Adrenal gland (tissue), 12 donors: Measurements from ENCODE around the gene ROR1. TPM values are rescaled to one million over a fixed set of nuclear protein-coding genes. Genes with fewer than 3 reads are reported as not detected.

Source experiments
- DNase-seq, 7 donors: peaks; one replicate each; pipeline ENCODE4 v3.0.0-alpha.2; 2019 to 2020
- H3K27ac ChIP-seq, 5 donors: fragments of 200-600 bp; sonication (generic) in 4 of 5; 1 replicate in 3 of 5; 2 replicates in 2 of 5; pipeline versions ENCODE4 v1.5.1 to v1.8.0; 2016 to 2020; ENCODE audit warnings: mild to moderate bottlenecking in 1 of 5
- H3K27me3 ChIP-seq: fragments of 200-600 bp; 2 replicates; pipeline ENCODE4 v1.8.0; 2021
- H3K36me3 ChIP-seq, 2 donors: fragments of 200-600 bp; replicated peaks in 1 of 2; 1 replicate in 1 of 2; 2 replicates in 1 of 2; pipeline versions ENCODE4 v1.5.1 to v1.8.0; 2018 to 2022
- H3K4me1 ChIP-seq, 2 donors: fragments of 200-600 bp; replicated peaks in 1 of 2; 1 replicate in 1 of 2; 2 replicates in 1 of 2; pipeline versions ENCODE4 v1.5.1 to v1.8.0; 2018 to 2021
- H3K4me3 ChIP-seq, 4 donors: fragments of 200-600 bp; sonication (generic) in 3 of 4; one replicate each; pipeline ENCODE4 v1.5.1; 2016 to 2018
- H3K9me3 ChIP-seq, 3 donors: fragments of 200-600 bp; sonication (generic) in 1 of 3; replicated peaks in 1 of 3; 1 replicate in 2 of 3; 2 replicates in 1 of 3; pipeline versions ENCODE4 v1.5.1 to v1.8.0; 2016 to 2021
- CTCF ChIP-seq, 6 experiments: fragments of 450-650 bp in 4 of 6; fragments of 200-600 bp in 2 of 6; sonication (generic) in 1 of 6; IDR thresholded peaks; 1 replicate in 5 of 6; 2 replicates in 1 of 6; pipeline versions ENCODE4 v1.5.1 to v1.8.0; 2016 to 2021; ENCODE audit warnings: antibody characterized with exemption in 6 of 6, mild to moderate bottlenecking in 2 of 6, moderate library complexity in 1 of 6
- POLR2A ChIP-seq, 2 donors: fragments of 450-650 bp; IDR thresholded peaks; one replicate each; pipeline ENCODE4 v1.6.1; 2017; ENCODE audit warnings: antibody characterized with exemption in 2 of 2, mild to moderate bottlenecking in 2 of 2, moderate library complexity in 1 of 2
- WGBS, 4 donors: extraction: QIAGEN DNeasy Blood & Tissue Kit in 2 of 4; methylation state at CpG; one replicate each; pipeline versions ENCODE4 v1.1.5 to v1.1.7; 2013 to 2017; 5-methylcytosine and 5-hydroxymethylcytosine counted together
- intact Hi-C, 2 donors: fragments of 100-400 bp; cut with DNase I; formaldehyde crosslinking; loops; one replicate each; pipeline versions ENCODE4 v1.14.1 to v1.15.0; 2022 to 2023
- polyA plus RNA-seq, 3 donors: library from polyadenylated mRNA; stranded (reverse); fragments of 200-250 nt in 2 of 3; fragments of 350-450 nt in 1 of 3; fragmentation: Illumina TruSeq in 1 of 3; extraction: RNeasy Lipid Tissue Mini Kit (QIAGEN cat#74804) in 1 of 3; gene quantifications; one replicate each; pipeline ENCODE4 v1.2.3, GENCODE V29; 2013 to 2014
- total RNA-seq, 9 donors: library from RNA; depleted of rRNA in 4 of 9; stranded (reverse); fragments of >200 nt in 4 of 9; fragments of 120-200 nt in 1 of 9; fragmentation: NEBNext Ultra II Directional in 1 of 9; extraction: Animal tissue kit (Norgen Biotek cat#: 25700) in 1 of 9; gene quantifications; one replicate each; pipeline versions ENCODE4 v1.1.0 to v1.2.4, GENCODE V29; 2013 to 2023
- donor health status: healthy with polysubstance abuse.
- donor health status: Bipolar disorder and iron deficiency.
- donor health status: DM: yes; HTN: yes; CAD: no.
- donor health status: DM: no; HTN: no; CAD: no.
- donor health status: DM: no; HTN: no; CAD: no.
- donor health status: DM: yes; HTN: yes; CAD: no.

The ROR1 gene
- total and polyA plus RNA-seq, 12 donors: 0.54 to 4.6 (median 2.6) TPM

- TF ChIP-seq CTCF (IDR thresholded peaks at IDR 0.05): no peak
- no peak for TF ChIP-seq POLR2A (IDR thresholded peaks at IDR 0.05)
- intact Hi-C loops: no loop called here
Measured at GRCh38 chr1:63794939-63795378, 21.1 kb downstream of the ROR1 start.

DNA sequence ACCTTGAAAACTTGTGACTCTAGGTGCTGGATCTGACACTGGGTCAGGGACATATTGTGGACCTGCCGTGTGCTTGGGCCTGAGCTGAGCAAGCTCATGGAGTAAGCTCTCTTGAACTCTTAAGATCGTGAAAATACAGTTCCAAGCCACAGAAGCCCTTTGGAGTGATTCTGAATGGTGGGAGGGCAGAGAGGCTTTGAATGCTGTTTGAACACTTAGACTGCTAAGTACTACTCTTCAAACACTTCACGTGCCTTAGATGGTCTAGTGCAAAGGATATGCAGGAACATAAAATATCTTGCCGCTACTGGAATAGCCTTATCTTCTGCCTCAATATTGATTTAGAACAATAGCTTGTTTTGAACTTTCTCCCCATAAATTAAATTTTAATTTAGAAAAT is 21.6 kb downstream of the ROR1 start:
- no peaks in the 10 kb centered on the region for H3K4me1 ChIP-seq
- 77 to 84% (median 81%) methylated on average over 4 of the region's 4 CpGs for WGBS, 4 donors
- intact Hi-C loops: no loop called here
- no peak for DNase-seq
- H3K27me3 ChIP-seq: no peaks in the 10 kb centered on the region
- no peak overlapping the region for H3K27ac ChIP-seq
- H3K9me3 ChIP-seq: no peaks in the 10 kb centered on the region
- TF ChIP-seq CTCF (IDR thresholded peaks at IDR 0.05) (no peak), POLR2A (IDR thresholded peaks at IDR 0.05) (no peak)
- no peaks in the 10 kb centered on the region for H3K36me3 ChIP-seq
- no peak overlapping the region for H3K4me3 ChIP-seq

More at GRCh38 chr1:63794939-63795378, 21.1 kb downstream of the ROR1 start:
- no peaks in the 10 kb centered on the region for H3K36me3 ChIP-seq
- no peak overlapping the region for H3K27ac ChIP-seq
- H3K27me3 ChIP-seq: no peaks in the 10 kb centered on the region
- no peak for DNase-seq
- H3K4me1 ChIP-seq: no peaks in the 10 kb centered on the region
- H3K9me3 ChIP-seq: no peaks in the 10 kb centered on the region
- no peak overlapping the region for H3K4me3 ChIP-seq
- 88 to 93% (median 89%) methylated on average over 7 of the region's 7 CpGs for WGBS, 4 donors

DNA sequence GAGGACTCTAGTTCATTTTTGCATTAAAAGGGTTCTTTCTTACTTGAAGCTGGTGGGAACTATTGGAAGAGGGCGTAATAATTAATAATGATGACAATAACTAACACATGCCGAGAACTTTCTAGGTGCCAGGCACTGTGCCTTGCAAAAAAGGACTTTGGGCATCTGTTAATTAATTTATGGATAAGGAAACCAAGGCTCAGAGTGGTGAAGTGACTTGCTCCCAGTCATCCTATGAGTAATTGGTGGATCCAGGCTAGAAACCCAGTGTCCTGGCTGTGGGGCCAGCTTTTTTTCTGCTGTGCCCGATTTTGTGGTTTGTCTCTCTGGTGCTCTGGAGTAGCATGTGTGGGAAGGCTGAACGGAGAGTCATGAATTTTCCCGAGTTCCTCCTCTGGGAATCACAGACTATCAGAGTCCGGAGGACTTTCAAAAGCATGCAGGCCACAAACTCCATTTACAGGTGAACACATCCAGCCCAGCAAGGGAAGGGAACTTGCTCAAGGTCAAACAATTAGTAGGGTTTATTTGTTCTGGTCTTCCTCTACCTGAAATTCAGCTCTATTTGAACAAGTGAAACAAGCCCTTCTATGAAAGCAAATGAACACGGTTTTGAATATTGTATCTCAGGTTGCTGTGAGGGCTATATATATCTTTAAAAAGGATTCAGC is 23.4 kb downstream of the ROR1 start:
- no peak overlapping the region for H3K27ac ChIP-seq
- TF ChIP-seq POLR2A (IDR thresholded peaks at IDR 0.05) (no peak), CTCF (IDR thresholded peaks at IDR 0.05) (no peak)
- H3K4me3 ChIP-seq: no peak overlapping the region
- no peaks in the 10 kb centered on the region for H3K27me3 ChIP-seq
- no peaks in the 10 kb centered on the region for H3K4me1 ChIP-seq
- 85 to 93% (median 88%) methylated on average over 7 of the region's 7 CpGs for WGBS, 4 donors
- H3K36me3 ChIP-seq: no peaks in the 10 kb centered on the region
- DNase-seq: no peak
- intact Hi-C loops: no loop called here
- no peaks in the 10 kb centered on the region for H3K9me3 ChIP-seq

- H3K27ac ChIP-seq: no peak overlapping the region
- intact Hi-C loops: no loop called here
- WGBS, 4 donors: 71 to 97% (median 83%) methylated on average over 2 of the region's 2 CpGs
- no peak for DNase-seq
- H3K4me3 ChIP-seq: no peak overlapping the region
- no peaks in the 10 kb centered on the region for H3K9me3 ChIP-seq
- TF ChIP-seq POLR2A (IDR thresholded peaks at IDR 0.05): no peak
- TF ChIP-seq CTCF (IDR thresholded peaks at IDR 0.05): no peak
- no peaks in the 10 kb centered on the region for H3K27me3 ChIP-seq
- H3K36me3 ChIP-seq: no peaks in the 10 kb centered on the region
- no peaks in the 10 kb centered on the region for H3K4me1 ChIP-seq
Measured at GRCh38 chr1:63798284-63798683, 24.5 kb downstream of the ROR1 start.
